Left colon (tissue), 2 donors: Measurements from ENCODE around the gene FOXP1. TPM values are rescaled to one million over a fixed set of nuclear protein-coding genes. Genes with fewer than 3 reads are reported as not detected.

Experiments
- ATAC-seq: fragments of 200-7000 bp; cut with Tn5 transposase; one replicate; pipeline ENCODE4 v1.9.1; 2020; ENCODE audit warnings: mild to moderate bottlenecking, moderate library complexity
- DNase-seq, 2 donors: peaks; one replicate each; pipeline ENCODE4 v3.0.0-alpha.2; 2020
- intact Hi-C, 2 donors: fragments of 100-400 bp; cut with DNase I in 1 of 2; cut with micrococcal nuclease in 1 of 2; formaldehyde crosslinking; loops; one replicate each; pipeline versions ENCODE4 v1.11.2 to v1.14.0; 2022; cut with DNase I, micrococcal nuclease
- total RNA-seq, 2 donors: library from RNA; stranded (reverse); fragmentation: NEBNext Ultra II Directional; extraction: Animal tissue kit (Norgen Biotek cat#: 25700); gene quantifications; one replicate each; pipeline ENCODE4 v1.2.1, GENCODE V29; 2021
- donor health status: DM: no; HTN: no; CAD: no.
- donor health status: DM: yes; HTN: yes; CAD: no.

The FOXP1 gene
- total RNA-seq, 2 donors from 2014 or later, result 131 to 135 TPM

DNA sequence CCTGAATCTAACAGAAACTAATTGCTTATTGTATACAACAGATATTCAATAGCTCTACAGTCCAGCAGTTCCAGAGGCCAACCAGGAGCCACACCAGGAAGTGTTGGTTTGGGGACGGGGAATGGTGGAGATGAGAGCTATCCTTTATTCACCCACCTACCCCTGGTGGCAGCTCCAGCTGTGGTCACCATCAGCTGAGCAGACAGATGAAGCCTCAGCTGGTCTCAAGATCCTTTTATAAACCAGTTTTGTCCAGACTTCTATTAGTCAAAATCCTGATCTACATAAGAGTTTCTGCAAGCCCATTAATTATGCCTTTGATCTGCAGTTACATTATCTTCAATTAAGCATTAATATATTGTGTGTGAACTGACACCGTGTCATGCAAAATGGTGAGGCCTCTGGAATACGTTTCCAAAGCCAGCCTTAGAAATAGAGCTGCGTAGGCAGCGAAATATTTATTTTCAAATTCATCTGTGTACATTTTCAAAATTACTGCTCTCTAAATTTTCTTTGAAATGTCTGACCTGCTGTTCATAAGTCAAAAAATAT is 488.8 kb downstream of the FOXP1 start:
- intact Hi-C loops, result no loop called here
- no peak for DNase-seq
- ATAC-seq, result no peak

DNA sequence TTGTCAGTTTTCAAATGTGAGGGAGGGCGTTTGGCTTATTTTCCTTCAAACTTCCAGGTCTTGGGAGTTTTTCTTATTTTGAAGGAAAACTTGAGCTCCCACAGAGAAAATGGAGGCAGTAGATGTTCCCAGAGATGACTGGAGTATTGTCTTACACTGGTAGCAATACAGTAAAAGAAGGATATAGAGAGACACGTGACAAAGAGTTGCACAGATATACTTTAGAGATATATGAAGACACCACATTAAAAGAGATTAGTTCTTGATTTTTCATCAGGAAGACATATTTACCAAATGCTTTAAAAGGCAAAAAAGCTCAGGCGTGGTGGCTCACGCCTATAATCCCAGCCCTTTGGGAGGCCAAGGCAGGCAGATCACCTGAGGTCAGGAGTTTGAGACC is 490.9 kb downstream of the FOXP1 start:
- no peak for ATAC-seq
- no peak for DNase-seq
- intact Hi-C loops, result no loop called here

- DNase-seq, result no peak
- no peak for ATAC-seq
- intact Hi-C loops, result no loop called here
Observed at GRCh38 chr3:71090207-71090606, 493.3 kb downstream of the FOXP1 start.

GRCh38 chr3:71089271-71089847 is 494.2 kb downstream of the FOXP1 start:
- intact Hi-C loops, result no loop called here
- DNase-seq, result no peak
- ATAC-seq, result peak; percentile 78

- intact Hi-C loops, result no loop called here
- no peak for ATAC-seq
- DNase-seq, result no peak
Observed at GRCh38 chr3:71088742-71089141, 494.8 kb downstream of the FOXP1 start.

DNA sequence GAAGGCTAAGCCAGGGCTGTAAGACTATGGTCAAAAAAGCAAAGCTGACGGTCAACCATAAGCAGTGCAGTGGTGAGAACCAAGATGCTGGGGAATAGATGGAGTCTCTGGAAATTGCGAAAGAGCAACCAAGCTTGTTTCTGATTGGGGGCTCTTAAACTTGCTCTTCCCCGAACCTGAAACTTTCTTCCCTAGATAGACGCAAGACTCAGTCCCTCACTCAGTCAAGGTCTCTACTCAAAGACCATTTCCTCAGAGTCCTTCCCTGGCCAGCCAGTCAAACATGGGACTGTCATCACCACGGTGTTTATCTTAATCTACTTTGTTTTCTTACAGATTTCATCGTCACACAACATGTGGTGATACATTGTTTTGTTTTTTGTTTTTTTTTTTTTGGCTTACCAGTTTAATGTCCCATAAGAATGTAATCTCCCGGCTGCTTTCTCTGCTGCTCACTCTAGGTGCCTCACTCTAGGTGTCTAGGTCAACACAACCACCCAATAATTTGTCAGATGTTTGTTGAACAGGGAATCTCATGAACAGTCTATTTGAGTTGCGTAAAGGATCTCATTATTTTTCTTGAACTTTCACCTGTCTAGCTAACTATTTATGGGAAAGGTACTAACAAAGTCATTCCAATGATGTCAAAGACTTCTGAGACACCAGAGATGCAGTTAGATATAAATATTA is 495.4 kb downstream of the FOXP1 start:
- intact Hi-C loops, result no loop called here
- ATAC-seq (no peak), DNase-seq (no peak)

DNA sequence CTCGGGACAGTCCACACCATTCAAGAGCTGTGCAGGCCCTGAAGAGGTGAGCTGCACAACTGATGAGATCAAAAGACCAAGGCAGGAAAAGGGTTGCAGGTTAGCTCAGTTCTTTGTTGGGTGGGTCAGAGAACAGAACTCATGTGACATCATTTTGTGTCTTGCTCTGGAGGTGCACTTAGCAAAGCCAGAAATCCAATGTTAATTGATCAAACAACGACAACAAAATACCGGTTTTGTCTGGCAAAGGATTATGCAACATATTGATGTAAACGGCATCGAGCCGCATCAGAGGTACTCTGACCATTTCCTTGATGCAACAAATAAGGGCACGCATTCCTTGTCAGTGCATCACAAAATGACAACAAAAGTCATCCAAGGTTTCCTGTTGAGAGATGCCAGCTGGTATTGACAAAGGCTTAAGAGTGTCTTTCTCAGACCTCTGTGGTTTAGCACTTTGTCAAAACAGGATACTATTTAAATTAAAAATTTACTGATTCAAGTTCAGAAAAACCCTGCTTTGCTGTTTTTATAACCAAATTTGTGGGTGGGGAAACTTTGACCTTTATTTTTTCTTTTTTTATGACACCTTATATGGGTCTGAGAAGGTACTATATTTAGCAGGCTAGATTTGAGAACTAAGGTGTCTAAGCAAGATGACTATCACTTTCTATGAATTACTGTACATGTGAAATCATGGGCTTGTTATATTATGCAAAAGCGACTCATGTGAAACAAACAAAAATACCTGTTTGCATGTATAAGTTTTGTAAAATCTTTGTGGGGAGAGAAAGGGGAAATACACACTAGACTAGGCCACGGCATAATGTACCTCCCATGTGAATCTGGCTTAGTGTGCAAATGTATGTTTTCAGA is 496.1 kb downstream of the FOXP1 start:
- intact Hi-C loops, result no loop called here
- DNase-seq (no peak), ATAC-seq (no peak)

DNA sequence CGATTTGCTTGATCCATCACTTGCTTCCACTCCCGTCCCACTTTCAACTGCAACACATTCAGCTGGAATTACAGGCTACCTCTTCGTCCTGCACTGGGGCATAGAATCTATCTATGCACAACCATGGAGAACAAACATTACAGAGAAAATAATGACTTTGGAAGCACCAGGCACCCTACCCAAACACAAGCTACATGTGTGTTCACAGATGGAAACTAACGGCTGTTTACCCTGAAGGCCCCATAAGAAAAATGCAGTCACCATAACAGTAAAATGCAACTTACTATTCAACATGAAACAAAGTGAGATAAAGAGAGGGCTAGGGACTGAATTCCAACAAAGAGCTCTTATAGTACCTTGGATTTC is 496.8 kb downstream of the FOXP1 start:
- ATAC-seq (no peak), DNase-seq (no peak)
- intact Hi-C loops, result no loop called here

GRCh38 chr3:71083726-71084131 is 499.8 kb downstream of the FOXP1 start:
- ATAC-seq (no peak), DNase-seq (no peak)
- intact Hi-C loops, result no loop called here

DNA sequence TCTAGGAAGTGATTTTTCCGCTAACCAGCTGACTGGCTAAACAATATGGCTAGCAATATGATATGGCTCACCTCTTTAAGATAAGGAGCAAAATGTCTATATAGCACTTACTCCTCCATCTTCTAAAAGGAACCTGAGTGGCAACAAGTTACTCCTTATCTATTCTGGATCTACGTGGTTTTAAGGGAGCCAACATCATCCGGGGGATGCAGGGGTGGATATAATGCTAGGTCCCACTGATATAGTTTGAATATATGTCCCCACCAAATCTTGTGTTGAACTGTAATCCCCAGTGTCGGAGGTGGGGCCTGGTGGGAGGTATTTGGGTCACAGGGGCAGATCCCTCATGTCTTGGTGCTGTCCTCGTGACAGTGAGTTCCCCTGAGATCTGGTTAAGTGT is 500.7 kb downstream of the FOXP1 start:
- intact Hi-C loops, result no loop called here
- DNase-seq, result no peak

DNA sequence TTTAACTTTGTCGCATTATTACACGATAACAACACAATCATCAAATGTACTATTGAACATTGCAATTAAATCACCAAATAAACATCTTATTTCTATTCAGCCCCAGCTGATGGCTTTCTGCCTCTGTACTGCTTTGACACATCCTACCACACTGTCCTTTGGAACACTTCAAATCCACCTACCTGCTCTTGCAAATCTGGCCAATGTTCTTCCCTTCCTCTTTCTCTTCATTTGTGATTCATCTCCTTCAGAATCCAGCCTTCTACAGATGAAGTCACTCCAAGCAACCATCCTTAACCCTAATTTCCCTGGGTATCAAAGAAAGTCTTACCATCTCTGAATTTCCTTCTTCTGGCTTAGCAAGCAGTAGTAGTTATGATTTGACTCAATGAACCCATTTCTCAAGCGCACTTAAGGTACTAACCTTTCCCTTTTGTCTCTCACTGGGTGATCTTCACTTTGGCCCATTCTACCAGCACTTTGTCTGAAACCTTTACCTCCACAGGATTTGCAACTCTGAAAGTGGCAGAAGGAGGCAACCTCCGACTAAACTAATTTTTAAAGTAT is 502.9 kb downstream of the FOXP1 start:
- intact Hi-C loops, result no loop called here
- ATAC-seq, result no peak
- no peak for DNase-seq

More for the DNA sequence above, 500.7 kb downstream of the FOXP1 start:
- ATAC-seq, result no peak

- peak in 1 of 2 donors; percentile 22 for DNase-seq
- ATAC-seq, result peak; percentile 64
- intact Hi-C loops, result loop anchor here in 1 of 2 donors (10.0 kb wide), 2 partner anchors 46 to 226 kb away; no protein-coding TSS in a partner anchor
Observed at GRCh38 chr3:71078723-71079525, 504.6 kb downstream of the FOXP1 start.

DNA sequence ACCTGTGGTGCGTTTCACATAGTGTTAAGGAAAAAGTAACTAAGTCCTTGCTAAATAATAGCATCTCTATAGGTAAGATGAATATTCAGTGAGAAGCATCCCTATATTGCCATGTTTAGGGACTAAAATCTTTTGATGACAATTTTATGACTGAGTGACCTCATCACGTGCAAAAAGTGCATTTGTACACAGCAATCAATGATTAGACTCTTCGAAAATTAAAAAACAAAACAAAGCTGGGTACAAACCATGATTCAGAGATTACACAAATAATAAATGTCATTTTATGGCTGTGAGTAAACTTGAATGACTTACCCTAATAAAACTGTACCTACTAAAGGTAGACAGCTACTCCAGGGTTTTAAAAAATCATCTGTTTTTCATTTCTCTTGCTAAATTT is 505.3 kb downstream of the FOXP1 start:
- peak; percentile 70 for ATAC-seq
- intact Hi-C loops, result loop anchor here in 1 of 2 donors (10.0 kb wide), 2 partner anchors 47 to 227 kb away; no protein-coding TSS in a partner anchor

GRCh38 chr3:71077070-71077469 is 506.5 kb downstream of the FOXP1 start:
- ATAC-seq, result peak; percentile 70
- intact Hi-C loops, result loop anchor here in 1 of 2 donors (10.0 kb wide), 2 partner anchors 48 to 228 kb away; no protein-coding TSS in a partner anchor
- DNase-seq, result no peak

More for the DNA sequence above, 505.3 kb downstream of the FOXP1 start:
- no peak for DNase-seq

- no peak for ATAC-seq
- DNase-seq, result no peak
- intact Hi-C loops, result loop anchor here in 1 of 2 donors (10.0 kb wide), 2 partner anchors 48 to 228 kb away; no protein-coding TSS in a partner anchor
Observed at GRCh38 chr3:71076361-71077002, 507.0 kb downstream of the FOXP1 start.

GRCh38 chr3:71075494-71075893 is 508.0 kb downstream of the FOXP1 start:
- ATAC-seq, result no peak
- intact Hi-C loops, result loop anchor here in 1 of 2 donors (10.0 kb wide), 2 partner anchors 49 to 229 kb away; no protein-coding TSS in a partner anchor

GRCh38 chr3:71074423-71074822 is 509.1 kb downstream of the FOXP1 start:
- ATAC-seq (no peak), DNase-seq (no peak)
- intact Hi-C loops, result loop anchor here in 1 of 2 donors (10.0 kb wide), 2 partner anchors 50 to 230 kb away; no protein-coding TSS in a partner anchor

More at GRCh38 chr3:71075494-71075893, 508.0 kb downstream of the FOXP1 start:
- no peak for DNase-seq
